HG03280 (cell line): Measurements from ENCODE around the gene CACNG5.
"Not testable (repeated sequence)": the region's sequence is repeated elsewhere in the genome, so short reads cannot be mapped to it uniquely, and the experiment has no call there.

Experiments
- ATAC-seq: cut with Tn5 transposase; IDR thresholded peaks from one replicate; pipeline ENCODE4 v1.9.1; 2021; ENCODE audit warnings: mild to moderate bottlenecking, moderate library complexity; ENCODE audit not compliant: unreplicated experiment

CACNG5 gene

GRCh38 chr17:66849032-66849655 is 14.2 kb downstream of the CACNG5 start:
- no peak for ATAC-seq

- ATAC-seq, result no peak
Observed at GRCh38 chr17:66849851-66850580, 15.1 kb downstream of the CACNG5 start.

DNA sequence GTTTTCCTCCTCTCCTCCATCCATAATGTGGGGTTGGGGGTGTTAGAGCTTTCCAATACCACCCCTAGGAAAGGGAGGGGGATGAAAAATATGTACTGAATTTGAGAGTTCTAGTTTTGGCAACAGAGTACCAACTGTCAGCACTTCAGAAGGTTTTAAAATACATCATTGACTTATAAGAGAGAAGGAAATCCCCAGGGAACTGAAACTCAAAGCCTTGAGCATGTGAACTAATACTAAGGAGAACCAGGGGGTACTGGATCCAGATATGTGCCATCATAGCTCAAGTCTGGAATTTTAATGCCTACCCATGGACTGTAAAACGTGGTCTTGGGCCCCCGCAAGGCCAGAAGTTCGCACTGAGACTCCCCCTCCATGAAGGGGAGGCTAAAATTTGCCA is 15.8 kb downstream of the CACNG5 start:
- ATAC-seq, result no peak

- ATAC-seq, result no peak
Observed at GRCh38 chr17:66855204-66855603, 20.3 kb downstream of the CACNG5 start.

DNA sequence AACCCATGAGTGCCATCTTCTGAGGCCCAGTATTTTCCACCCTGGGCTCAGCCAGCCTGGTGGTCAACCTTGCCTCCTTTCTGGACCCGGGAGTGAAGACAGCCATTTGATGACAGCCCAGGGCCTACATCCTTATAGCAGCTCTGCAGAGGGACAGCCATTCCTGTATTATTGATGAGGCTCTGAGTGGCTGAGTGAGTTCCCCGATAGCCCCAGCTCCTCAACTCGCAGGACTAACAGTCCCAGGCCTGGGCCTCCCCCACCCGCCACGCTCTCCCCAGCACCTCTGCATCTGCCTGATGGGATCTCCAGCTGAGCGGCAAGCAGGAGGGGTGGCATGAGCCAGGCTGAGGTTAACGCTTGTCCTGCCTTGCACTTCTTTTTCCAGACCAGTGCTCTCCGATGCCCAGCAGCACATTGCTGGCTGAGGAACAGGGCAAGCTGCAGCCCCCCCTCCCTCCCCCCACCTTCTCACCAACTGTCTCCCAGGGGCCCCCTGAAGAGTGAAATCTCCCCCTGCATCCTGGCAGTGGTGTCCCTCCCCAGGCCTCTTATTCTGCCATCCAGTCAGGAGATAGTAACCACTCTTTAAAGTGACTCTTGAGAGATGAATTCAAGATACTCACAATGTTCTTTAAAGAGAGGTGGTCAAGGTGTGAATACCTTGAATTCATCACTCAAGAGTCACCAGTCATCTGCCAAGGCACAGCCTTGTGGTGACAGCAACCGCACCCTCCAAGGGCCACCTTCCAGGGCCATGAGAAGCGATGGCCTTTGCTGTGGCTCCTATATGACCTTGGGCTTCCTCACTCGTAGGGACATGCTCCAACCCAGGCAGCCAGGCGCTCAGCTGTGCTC is 23.5 kb downstream of the CACNG5 start:
- no peak for ATAC-seq

DNA sequence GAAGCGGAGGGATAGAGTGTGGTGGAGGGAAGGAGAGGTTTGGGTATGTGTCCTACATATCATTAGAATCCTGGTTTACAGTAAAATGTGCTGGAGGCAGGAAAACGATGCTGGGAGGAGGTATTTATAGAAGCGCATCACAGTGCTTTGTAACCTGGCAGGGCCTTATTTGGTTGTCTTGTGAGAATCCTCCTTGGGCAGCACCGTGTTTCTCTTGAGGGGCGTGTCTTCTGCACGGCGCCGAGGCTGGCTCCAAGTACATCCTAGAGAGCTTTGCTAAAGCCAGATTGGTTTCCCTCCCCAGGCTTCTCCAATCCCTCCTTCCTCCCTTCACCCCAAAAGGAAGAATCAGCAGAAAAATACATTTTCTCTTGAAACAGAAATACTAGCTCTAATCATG is 24.4 kb downstream of the CACNG5 start:
- ATAC-seq, result no peak

DNA sequence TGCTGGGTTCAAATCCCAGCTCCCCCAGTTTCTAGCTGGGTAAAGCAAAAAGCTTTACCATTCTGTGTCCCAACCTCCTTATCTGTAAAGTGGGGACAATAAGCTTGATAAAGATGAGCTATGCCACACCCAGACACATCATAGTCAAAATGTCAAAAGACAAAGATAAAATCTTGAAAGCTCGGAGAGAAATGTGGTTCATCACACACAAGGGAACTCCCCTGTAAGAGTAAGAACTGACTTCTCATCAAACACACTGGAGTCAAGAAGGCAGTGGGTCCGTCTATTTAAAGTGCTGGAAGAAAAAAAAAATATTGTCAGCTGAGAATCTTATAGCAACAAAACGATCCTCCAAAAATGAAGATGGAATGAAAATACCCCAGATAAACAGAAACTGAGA is 25.3 kb downstream of the CACNG5 start:
- no peak for ATAC-seq

- ATAC-seq, result no peak
Observed at GRCh38 chr17:66863820-66864219, 28.9 kb downstream of the CACNG5 start.

- no peak for ATAC-seq
Observed at GRCh38 chr17:66865151-66865550, 30.2 kb downstream of the CACNG5 start.

GRCh38 chr17:66873962-66874361 is 39.0 kb downstream of the CACNG5 start:
- no peak for ATAC-seq

GRCh38 chr17:66884931-66885330 is 50.0 kb downstream of the CACNG5 start:
- no peak for ATAC-seq

- no peak for ATAC-seq
Observed at GRCh38 chr17:66885417-66885816, 50.5 kb downstream of the CACNG5 start.

DNA sequence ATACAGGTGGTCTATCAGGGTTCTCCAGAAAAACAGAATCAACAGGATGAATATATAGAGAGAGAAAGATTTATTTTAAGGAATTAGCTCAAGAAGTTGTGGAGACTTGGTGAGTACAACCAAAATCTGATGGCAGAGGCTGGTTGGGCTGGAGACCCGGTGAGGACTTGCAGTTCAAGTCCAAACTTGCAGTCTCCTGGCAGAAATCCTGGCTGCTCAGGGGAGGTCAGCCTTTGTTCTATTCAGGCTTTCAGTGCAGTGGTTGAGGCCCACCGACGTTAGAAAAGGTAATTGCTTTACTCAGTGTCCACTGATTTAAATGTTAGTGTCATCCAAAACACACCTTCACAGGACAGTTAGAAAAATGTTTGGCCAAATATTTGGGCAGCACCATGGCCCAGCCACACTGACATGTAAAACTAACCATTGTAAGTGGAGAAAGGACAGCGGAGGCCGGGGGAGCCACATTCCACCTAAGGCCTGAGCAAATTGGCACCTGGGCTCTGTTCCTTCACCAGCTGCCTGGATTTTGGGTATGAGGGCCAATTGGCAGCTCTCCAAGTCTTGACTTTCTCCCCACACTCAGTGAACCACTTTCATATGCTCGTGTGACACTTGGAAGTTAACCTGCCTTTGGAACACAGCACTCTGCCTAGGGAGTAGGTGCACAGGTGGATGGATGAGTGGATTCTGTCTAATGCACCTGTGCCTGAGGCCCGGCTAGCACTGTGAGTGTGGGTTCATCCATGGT is 54.7 kb downstream of the CACNG5 start:
- no peak for ATAC-seq

GRCh38 chr17:66892246-66892645 is 57.3 kb downstream of the CACNG5 start:
- no peak for ATAC-seq

DNA sequence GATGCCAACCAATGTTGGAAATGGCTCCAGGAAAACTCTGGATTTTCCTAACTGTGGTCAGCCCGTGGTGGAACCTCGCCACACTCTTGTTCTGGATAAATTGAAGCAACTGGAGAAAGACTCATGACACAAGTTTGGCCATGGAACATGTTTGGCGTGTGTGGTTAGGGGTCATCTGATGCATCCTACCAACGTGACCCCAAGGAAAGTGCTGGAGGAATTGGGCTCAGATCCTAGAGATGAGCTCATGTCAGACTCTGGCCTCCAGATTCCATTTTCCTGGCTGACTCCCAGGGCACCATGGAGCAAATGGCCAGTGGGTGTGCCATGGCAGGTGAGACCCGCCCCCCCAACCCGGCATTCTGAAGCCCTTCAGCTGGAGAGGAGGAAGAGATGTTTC is 58.5 kb downstream of the CACNG5 start:
- no peak for ATAC-seq

GRCh38 chr17:66893863-66894262 is 58.9 kb downstream of the CACNG5 start:
- no peak for ATAC-seq

DNA sequence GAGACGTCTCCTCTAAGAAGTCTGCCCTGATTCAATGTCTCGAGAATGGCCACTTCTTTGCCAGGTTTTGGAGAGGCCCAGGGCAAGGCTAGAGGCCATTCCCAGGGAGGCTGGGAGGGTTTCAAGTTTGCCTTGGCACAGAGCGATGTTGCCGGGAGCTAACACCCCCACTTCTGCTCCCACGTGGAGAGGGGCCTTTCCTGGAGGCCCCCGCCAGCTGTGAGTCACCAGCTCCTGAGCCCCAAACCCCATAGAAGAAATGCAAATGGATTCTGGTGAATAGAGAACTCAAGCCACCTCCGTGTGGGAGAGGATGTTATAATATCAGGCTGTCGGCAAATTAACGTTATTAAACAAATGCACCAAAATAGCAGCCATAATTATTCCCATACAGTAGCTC is 62.2 kb downstream of the CACNG5 start:
- ATAC-seq, result no peak

- no peak for ATAC-seq
Observed at GRCh38 chr17:66898536-66898935, 63.6 kb downstream of the CACNG5 start.

DNA sequence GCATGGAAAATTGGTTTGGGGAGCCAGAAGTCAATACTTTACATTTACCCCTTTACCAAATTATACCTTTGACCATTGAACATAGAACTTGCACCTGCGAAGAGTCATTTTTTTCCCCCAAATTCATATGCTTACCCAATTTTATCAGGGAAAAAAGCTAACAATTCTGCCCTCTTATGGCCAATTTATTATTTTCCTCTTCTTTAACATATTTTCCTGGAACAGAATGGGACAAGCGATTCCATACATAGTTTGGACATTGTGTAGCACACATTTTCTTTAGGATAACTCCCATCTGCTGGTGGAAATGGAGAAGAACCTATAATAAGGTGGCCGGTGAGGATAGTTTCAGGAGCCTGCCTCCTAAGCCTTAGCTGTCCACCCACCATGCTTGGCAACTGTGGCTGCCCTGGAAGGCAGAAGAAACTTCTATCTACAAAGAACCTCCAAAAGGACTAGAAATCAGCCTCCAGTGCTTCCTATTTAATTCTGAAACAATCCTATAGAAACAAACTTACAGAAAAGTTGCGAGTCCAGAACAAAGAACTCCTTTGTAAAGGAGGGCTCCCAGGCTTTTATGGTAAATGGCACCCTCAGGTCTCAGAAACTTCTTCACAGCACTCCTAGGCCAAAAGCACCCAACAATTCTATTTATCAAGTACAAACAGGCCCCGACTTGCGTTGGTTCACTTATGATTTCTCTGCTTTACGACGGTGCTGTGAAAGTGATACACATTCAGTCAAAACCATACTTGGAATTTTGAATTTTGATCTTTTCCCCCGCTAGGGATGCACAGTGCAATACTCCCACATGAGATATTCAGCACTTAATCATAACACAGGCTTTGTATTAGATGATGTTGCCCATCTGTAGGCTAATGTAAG is 65.5 kb downstream of the CACNG5 start:
- no peak for ATAC-seq

DNA sequence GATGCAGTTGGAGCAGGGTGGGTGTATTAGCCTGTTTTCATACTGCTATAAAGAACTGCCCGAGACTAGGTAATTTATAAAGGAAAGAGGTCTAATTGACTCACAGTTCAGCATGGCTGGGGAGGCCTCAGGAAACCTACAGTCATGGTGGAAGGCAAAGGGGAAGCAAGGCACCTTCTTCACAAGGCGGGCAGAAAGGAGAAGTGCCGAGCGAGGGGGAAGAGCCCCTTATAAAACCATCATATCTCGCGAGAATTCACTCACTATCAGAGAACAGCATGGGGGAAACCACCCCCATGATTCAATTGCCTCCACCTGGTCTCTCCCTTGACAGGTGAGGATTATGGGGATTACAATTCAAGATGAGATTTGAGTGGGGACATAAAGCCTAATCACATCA is 68.4 kb downstream of the CACNG5 start:
- ATAC-seq, result not testable (repeated sequence)
